Fibroblast of lung (primary cell): ENCODE results near the gene YWHAQ.

Experiments
- EZH2 ChIP-seq: IDR thresholded peaks from 2 replicates; pipeline ENCODE4 v1.5.1; 2012; ENCODE audit warnings: low read length, control low read depth, mild to moderate bottlenecking; ENCODE audit errors: missing control alignments
- TF ChIP-seq, protein P1 (sequence below), 2 donors: IDR thresholded peaks in 1 of 2; conservative IDR thresholded peaks in 1 of 2; 1 replicate in 1 of 2; 2 replicates in 1 of 2; pipeline ENCODE4 v1.5.1; 2011 to 2012; ENCODE audit warnings: low read length in 2 of 2, control low read depth in 1 of 2, inconsistent platforms in 1 of 2, low read depth in 1 of 2, mild to moderate bottlenecking in 1 of 2

DNA sequence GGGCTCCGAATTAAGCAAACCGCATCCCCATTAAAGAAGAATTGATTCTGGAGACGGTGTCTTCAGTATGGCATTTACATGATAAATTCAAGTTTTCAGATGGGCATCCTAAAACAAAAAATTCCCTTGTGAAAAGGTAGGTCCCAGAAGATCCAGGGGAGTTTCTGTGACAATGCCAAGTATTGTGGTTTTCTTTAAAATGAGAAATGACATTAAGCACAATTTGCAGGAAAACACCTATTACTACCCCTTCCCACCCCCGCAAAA is 689 bp upstream of the YWHAQ start:
- TF ChIP-seq, protein P1, sequence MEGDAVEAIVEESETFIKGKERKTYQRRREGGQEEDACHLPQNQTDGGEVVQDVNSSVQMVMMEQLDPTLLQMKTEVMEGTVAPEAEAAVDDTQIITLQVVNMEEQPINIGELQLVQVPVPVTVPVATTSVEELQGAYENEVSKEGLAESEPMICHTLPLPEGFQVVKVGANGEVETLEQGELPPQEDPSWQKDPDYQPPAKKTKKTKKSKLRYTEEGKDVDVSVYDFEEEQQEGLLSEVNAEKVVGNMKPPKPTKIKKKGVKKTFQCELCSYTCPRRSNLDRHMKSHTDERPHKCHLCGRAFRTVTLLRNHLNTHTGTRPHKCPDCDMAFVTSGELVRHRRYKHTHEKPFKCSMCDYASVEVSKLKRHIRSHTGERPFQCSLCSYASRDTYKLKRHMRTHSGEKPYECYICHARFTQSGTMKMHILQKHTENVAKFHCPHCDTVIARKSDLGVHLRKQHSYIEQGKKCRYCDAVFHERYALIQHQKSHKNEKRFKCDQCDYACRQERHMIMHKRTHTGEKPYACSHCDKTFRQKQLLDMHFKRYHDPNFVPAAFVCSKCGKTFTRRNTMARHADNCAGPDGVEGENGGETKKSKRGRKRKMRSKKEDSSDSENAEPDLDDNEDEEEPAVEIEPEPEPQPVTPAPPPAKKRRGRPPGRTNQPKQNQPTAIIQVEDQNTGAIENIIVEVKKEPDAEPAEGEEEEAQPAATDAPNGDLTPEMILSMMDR (conservative IDR thresholded peaks at IDR 0.05 in 1 of 2, IDR thresholded peaks at IDR 0.05 in 1 of 2; ENCODE audit: low read depth in 1 of 2, low read length in 2 of 2) = no peak
- no peak for TF ChIP-seq EZH2
